A204.1 (cell line): ENCODE measurements around the gene UGT1A4.

Experiments
- FAIRE-seq: peaks from 2 replicates; lab custom pipeline; 2012; peaks lifted over from hg19 to GRCh38; lab: Jason Lieb, UNC

Gene UGT1A4

DNA sequence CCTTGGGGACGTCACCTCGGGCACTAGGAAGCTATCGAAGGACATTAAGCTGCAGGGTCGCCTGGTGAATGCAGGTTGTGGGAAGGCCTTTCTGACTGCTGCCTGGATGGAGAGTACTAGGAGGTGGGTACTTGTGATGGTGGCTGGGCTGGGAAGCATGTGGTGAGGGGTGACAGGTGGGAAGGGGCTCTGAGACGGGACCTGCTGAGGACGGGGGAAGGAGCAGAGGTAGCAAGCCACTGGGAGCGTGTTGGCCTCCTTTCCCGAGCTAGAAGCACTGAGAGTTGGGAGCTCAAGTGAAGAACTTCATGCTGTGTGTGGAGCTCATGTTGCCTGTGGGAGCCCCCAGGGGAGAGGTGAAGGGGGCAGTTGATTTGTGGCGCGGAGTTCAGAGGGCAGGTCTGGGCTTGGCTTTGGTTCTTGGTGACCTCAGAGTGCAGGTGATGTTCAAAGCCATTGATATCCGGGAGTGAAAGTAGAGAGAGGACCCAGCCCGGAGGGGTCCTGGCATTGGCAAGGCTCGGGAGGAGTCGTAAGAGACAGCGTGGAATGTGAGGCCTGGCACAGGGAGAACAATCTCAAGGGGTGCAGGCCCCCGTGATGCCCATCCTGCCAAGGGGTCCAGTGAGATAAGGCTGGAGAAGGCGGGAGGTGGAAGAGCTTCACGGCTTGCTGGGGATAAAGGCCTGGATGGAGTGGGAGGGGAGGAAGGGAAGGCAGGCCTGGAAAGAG, 72.8 kb downstream of the UGT1A4 start:
- no peak for FAIRE-seq

DNA sequence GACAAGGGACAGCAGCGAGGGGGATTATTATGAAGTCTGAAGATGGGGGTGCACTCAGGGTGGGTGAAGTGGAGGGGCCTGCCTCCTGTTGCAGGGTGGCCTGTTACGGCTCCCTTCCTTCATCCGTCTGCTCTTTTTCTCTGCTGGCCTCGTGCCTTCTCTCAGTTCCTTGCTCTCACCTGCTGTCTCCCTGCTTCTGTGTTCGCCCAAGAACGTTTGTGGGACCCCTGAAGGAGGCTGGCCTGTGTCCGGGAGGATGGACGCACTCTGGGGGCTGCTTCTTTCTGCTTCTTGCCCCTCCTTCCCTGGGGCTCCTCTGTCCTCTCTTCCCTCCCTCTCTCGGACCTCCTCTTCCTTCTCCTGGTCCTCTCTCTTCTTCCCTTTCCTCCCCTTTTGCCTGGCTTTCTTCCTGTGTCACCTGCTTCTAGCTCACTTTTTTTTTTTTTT, 73.4 kb downstream of the UGT1A4 start:
- FAIRE-seq, result no peak

DNA sequence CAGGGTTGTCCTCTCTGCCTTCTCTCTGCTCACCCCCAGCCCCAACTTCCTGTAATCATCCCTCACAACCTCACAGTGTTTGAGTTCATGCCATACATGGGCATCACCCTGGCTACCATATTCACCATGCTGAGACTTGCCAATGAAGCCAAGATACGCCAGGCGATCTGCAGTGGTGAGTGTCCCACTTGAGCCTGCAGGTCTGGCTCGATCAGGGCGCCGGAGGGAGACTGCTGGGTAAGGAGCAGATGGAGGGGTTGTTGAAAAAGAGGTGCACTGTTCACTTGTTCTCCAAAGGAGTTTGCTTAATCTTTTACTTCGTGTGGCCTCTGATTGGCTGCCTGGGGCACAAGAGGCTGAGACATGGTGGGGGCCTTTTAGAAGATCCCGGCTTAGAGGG, 74.2 kb downstream of the UGT1A4 start:
- FAIRE-seq, result no peak

DNA sequence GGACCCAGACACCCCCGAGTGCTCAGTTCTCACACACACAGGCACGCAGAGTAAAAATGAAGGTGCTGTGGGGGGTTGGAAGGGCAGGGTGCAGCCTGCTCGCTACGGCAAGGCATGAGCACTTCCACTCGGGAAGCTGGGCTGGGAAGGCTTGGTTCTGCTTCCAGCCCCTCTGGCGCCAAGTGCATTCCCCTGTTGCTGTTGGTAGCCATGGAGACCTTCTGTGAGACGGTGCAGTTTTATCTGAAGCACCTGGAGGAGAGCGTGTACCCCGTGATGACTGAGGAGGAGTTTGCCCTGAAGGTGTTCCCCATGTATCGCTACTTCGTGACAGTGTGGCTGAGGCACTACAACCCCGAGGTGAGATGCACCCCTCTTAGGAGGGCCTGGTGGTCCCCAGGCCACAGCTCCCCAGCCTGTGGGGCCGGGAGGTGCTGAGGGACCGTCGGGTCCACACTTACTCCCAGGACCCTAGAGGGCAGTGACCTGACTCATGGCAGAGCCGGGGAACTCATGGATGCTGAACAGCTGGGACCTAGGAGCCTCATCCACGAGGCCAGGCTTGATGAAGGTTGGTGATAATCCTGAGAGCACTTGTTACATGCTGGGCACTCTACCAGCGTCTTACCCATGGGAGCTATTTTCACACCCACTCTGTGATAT, 75.1 kb downstream of the UGT1A4 start:
- FAIRE-seq, result no peak

DNA sequence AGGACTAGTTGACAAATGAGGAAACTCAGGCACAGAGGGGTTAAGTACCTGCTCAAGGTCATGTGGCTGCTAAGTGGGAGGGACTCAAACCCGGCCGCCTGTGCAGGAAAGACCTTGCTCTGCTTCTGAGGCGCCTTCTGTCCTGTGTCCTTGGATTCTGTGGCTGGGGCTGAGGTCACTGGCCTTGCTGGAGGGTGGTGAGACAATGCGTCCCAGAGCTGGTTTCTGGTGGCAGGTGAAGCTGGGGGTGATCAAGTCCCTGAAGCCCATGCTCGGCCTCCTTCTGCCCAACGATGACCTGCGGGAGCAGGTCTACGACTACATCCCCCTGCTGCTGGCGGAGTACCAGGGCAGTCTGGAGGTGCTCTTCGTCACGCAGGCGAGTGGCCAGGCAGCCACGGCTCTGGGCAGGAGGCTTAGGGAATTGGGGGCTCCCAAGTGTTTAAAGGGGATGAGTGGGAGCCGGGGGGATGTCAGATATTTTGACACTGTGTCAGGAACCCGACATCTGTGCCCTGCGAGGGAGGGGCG, 75.7 kb downstream of the UGT1A4 start:
- FAIRE-seq, result no peak

DNA sequence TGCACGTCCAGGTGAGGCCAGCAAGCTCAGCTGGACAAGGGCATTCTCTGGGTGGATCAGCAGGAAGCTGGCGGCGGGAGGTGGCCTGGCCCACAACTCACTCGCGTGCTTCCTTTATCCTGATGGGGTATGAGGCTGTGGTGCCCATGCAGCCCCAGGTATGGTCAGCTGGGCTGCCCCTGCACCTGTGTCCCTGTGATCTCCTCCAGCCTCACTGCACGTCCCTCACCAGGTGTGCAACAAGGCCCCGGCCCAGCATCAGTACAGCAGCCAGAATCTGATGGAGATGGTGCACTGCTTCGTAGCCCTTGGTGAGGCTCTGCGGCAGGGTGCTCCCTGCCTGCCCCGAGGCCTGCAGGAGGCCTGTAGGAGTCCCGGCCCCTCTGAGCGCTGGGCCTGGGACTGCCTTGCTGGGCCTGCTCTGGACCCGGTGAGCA, 77.2 kb downstream of the UGT1A4 start:
- FAIRE-seq, result no peak

DNA sequence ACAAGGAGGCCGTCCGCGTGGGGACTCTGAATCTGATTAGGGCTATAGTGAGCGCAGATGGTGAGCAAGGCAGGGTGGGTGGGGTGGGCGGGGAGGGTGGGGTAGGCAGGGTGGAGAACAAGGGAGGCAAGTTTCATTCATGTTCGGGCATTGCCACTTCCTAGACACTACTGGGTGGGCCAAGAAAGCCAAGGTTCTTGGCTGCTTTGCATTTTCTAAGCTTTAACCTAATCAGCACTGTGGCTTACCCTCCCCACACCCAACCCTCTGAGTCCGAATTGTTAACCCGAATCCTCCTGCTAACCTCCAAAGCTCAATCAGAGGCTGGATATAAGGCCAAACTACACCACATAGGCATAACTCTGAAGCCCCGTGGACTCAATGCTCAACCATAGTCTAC, 77.7 kb downstream of the UGT1A4 start:
- no peak for FAIRE-seq

DNA sequence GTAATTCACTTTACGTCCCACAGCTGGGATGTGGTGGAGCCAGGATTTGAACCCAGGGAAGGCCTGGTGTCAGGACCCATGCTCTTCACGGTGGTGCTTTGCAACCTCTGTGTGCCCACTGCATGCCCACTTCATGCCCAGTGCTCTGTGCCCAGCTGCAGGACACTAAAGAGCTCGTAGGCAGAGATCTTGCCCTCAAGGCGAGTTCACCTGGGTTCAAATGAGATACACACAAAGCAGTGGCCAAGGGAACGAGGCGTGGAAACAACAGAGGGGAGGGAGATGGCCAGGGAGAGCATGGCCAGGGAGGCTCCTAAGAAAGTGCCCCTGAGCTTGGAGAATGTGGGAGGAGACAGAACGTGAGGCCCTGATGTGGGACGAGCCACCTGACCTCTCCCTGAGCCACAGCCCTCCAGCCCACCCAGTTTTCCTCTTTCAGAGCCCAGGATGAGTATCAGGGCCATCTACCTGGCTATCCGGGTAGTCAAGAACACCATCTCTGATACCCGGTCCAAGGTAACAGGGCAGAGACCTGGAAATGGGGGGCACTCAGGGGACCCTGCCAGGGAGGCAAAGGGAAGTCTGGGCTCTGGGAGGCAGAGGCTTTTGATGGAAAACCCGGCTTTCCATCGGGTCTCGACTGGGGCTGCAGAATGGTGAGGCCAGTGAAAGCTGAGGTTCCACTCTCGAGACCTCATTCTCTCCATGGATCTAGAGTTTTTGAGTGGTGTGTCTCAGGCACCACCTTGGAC, 80.0 kb downstream of the UGT1A4 start:
- FAIRE-seq, result no peak

DNA sequence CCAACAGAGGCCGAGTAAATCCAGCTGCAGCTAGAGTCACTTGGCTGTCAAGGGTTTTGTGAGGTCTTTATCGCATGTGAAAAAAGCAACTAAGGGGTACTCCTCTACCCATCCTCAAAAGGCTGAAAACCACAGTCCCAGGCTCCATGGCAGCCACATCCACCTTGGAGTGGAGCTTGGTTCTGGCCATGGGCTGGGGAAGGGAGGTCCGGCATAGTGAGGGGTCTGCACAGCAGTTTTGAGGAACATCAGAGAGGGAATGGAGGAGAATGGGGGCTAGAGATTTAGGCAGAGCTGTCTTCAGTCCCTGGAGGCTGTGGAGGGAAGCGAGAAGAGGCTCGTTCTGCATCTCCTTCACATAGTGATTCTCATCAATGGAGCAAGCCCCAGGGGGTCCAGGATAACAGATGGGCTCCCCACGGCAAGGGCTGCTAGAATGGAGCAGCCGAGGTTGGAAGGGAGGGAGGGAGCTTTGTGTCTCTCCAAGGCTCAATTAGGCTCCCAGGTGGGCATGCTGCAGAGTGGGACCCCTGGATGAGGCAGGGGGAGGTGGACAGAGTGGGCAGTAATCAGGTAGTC, 80.6 kb downstream of the UGT1A4 start:
- no peak for FAIRE-seq

DNA sequence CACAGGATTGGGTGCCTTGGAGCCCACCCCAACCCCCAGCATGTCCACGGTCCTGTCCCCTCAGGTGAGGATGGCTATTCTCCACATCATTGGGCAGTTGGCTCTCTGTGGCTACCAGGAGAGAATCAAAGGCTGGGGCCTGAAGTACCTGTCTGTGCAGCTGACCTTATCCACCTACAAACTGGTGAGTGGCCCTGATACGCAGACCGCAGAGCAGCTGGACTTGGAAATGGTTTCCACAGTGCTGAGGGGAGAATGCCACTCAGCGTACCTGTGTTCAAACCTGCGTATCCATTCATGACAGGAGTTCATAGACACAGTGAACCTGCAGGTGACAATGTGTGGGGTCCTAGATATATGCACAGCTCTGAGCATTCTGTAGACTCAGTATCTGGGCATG, 81.2 kb downstream of the UGT1A4 start:
- FAIRE-seq, result no peak

DNA sequence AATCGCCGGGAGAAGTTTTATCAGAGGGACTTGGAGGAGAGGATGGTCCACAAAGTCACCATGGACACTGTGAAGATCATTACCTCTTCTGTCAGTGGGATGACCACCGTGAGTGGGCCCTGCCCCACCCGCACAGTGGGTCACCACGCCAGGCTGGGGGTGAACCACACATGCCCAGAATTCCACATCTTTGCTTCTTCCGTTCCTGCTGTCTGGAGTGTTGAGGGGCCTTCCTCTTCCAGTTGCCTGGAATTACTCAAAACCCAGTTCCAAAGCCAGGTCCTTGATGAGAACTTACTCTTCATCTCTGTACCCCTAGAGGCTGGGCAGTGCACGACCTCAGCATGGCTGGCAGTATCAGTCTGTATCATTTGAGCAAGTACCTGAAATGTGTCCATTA, 81.7 kb downstream of the UGT1A4 start:
- no peak for FAIRE-seq

DNA sequence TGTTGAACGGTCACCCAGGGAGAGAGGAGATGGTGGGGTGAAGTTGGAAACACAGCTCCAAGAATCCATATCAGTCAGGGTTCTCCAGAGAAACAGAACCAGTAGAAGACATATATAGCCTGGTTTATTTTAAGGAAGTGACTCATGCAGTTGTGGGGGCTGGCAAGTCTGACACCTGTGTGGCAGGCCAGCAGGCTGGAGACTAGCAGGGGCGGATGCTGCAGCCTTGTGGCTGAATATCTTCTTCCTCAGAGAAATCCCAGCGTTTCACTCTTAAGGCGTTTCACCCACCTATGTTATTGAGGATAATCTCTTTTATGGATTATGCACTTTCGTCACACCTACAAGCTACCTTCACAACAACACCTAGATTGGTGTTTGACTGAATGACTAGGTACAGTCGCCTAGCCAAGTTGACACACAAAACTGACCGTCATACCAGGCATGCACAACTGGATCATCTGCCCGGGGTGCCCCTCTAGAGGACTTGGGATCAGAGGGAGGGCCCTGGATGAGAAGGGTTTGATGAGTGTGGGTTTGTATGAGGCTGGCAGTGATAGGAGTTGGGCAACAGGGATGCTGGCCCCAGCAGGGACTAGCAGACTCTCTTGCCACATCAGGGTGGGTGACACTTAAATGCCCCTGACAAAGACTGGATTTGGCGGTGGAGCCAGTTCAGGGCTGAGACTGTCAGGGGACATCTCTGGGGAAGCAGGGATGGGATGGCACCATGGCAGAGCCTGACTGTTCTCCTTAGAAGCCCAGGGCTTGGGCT, 83.0 kb downstream of the UGT1A4 start:
- no peak for FAIRE-seq

DNA sequence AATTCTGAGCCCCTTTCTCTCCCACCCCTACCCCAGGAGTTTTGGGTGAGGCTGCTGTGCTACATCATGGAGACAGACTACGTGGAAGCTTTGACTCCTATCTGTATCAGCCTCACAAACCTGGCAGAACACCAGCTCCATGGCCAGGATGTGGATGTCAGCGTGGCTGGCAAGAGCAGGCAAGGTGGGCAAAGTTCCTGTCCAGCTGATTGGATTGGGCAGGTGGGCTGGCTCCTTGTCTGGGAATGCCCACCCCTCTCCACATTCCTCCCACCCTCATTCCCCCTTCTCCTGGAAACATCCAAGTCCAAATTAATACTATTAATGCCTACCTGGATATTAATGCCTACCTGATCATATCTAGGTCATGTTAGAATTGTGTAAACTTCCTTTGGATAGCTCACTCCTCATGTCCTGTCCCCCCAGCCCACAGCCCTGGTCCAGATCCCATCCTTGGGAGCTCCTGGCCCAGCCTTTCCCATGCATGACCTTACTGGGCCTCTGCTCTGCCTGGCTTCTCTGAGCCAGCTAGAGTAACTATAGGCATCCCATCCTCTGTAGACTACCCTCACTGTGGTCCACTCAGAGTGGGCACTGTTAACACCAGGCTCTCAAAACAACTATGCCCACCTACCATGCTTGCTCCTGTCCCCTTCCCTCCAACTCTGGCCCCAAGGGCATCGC, 83.7 kb downstream of the UGT1A4 start:
- no peak for FAIRE-seq

DNA sequence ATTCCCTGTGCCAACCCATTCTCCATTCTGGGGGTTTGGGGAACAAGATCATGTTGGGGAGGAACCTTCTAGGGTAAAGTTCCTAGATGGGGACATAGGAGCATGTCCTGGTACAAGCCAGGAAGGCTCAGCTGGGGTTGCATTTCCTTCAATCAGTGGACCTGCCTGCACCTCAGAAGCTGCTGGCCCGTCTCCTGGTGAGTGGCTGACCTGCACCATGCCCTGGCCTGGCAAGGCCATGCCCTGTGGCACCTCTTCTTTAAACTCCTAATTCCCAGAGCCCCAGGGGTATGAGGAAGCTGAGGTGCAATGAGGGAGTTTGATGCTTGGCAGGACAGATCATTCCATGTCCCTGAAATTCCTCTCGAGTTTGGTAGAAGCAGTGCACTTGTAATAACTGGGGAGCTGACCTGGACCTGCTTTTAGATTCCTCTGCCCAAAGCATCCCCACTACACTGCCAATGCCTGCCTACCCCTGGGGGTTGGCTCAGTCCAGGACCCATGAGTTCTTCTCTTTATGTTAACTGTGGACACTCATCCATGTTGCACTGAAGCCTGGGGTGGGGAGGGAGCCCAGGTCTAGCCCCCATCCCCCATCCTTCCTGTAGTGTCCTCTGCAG, 84.9 kb downstream of the UGT1A4 start:
- FAIRE-seq, result no peak

DNA sequence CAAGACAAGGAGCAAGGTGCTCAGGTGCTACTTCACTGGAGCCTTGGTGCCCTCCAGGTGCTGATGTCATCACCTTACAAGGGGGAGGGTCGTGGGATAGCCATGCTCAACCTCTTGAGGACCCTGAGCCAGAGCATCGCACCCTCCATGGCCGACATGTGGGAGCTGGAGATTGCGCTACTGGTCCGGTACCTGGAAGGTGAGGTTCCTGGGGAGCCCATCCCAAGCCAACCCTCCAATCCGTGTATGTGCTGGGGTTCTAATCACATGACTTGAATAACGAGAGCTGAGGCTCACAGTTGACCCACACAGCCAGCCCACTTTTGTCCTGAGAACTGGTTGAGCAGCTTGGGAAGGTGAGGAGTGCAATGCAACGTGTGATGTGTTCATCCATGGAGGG, 85.5 kb downstream of the UGT1A4 start:
- FAIRE-seq, result no peak

DNA sequence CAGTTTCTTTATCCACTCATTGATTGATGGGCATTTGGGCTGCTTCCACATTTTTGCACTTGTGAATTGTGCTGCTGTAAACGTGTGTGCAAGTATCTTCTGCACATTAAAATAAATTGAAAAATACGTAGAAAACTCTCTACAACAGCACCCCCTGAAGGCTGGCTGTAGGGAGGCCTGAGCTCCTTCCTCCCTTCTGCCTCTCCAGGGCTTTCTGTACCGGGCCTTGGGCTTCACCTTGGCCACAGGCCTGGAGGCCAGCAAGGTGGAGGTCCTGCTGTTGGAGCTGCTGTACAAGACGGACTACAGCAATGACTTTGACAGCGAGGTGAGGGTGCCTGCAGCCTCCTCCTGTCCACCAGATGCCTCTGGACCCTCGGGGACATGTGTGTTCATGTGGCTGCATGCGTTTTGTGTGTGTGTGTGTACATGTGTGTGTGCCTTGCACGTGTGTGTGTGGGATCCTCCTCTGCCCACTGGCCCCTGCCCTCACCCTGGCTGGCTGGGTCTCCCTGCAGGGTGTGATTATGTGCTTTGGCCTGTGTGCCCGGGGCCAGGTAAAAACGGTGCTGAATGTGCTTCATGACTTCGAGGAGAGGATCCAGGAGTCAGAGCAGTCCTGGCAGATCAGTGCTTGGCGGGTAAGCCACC, 88.8 kb downstream of the UGT1A4 start:
- no peak for FAIRE-seq

DNA sequence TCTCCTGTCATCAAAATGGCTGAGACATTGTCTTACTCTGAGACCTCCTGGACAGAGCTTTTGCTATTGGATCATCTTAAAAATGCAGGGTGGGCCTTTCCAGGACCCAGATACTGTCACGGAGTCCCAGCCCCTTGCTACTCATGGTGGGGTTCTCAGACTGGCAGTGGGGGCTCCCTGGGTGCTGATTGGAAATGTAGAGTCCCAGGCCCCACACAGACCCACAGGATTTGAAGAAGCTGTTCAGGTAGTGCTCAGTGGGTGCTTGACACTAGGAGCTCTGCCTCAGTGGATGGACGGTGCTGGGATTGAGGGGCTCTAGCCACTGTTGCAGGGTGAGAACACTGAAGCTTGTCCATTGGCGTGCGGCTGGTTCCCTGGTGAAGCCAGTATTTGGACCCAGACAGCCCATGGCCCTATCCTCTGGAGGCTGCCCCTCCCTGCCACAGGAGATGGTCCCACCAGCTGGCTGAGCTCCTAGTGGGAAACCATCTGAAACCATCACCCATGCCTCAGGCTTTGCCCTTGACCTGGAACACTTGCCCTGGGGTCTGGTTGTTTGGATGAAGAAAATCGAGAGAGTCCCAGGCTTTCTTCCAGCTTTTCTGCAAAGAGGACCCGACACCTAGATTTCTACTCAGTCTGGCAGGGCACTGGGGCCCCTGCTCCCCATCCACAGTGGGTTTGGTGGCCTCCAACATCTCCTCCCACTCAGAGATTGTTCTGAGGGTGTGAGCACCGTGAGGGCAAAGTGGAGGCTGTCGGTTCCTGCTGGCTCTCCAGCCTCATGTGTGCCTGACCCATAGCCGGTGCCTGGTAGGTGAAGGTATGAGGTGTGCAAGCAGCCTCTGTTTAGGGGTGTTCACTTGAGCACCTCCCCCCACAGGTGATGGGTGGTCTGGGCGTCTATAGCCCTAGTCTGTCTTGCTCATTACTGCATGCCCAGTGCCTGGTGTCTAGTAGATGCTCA, 89.7 kb downstream of the UGT1A4 start:
- FAIRE-seq, result no peak

DNA sequence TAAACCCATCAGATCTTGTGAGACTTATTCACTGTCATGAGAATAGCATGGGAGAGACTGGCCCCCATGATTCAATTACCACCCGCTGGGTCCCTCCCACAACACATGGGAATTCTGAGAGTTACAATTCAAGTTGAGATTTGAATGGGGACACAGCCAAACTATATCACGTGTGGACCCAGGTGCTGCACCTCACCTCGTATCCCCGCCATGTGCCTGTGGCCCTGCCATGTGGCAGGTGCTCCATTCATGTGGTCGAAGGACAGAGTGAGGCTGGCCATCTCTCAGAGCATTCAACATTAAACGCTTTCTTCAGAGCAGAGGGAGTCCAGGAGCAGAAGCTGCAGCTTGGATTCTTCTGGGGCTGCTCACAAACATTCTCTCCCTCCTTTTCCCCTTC, 91.8 kb downstream of the UGT1A4 start:
- FAIRE-seq, result no peak

DNA sequence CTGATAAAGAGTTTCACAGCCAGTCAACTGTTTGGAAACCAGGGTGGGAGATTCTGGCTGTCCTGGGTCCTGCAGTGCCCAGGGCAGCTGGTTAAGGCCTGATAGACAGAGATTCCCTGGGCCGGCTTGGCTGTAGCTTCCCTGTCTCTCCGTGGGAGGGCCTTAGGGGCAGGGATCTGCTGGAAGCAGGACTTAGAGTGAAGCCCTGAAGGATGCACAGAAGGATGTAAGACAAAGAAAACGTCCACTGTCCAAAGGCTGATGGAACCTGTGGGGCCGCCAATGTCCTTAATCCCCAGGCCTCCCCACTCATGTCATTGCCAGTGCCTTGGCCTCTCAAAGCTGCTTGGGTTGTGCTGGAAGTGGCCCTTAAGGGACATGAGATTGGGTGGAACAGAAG, 92.6 kb downstream of the UGT1A4 start:
- FAIRE-seq, result no peak
